PC-9 (cell line): ENCODE data around the gene MSANTD2. TPM values are rescaled to one million over a fixed set of nuclear protein-coding genes. Genes with fewer than 3 reads are reported as not detected.

Source experiments
- BruUV-seq: library from RNA; stranded (reverse); fragments of 400-500 nt; replicated peaks from 2 replicates; lab custom pipeline; 2021; lab: Mats Ljungman, UMichigan
- CTCF ChIA-PET: fragments of 300-600 bp; sonication (Branson Sonifier 250); formaldehyde crosslinking; loops from one replicate; lab custom pipeline; 2022; ENCODE audit warnings: antibody characterized with exemption; lab: Charles Lee
- POLR2A ChIA-PET: fragments of 300-600 bp; sonication (Branson Sonifier 250); formaldehyde crosslinking; loops from one replicate; lab custom pipeline; 2022; ENCODE audit warnings: antibody characterized with exemption; ENCODE audit not compliant: unreplicated experiment; lab: Charles Lee
- DNase-seq, 2 experiments: peaks; one replicate each; pipeline versions ENCODE4 v3.0.0 to v3.0.0-alpha.2; 2015 to 2022; ENCODE audit warnings: mixed read lengths in 1 of 2
- H2AFZ ChIP-seq: fragments of 200-600 bp; sonication (generic); 2 replicates; pipeline ENCODE4 v1.8.1; 2017; ENCODE audit warnings: antibody characterized with exemption
- H3F3A ChIP-seq: fragments of 200-600 bp; sonication (generic); 2 replicates; pipeline ENCODE4 v1.8.1; 2017; ENCODE audit warnings: antibody characterized with exemption, mild to moderate bottlenecking, low read depth; ENCODE audit not compliant: insufficient read depth
- H3K27ac ChIP-seq: fragments of 200-600 bp; sonication (generic); 2 replicates; pipeline ENCODE4 v1.6.1; 2016; ENCODE audit warnings: mixed run types
- H3K27me3 ChIP-seq: fragments of 200-600 bp; sonication (generic); 2 replicates; pipeline ENCODE4 v1.6.1; 2016; ENCODE audit warnings: low read depth, mixed run types; ENCODE audit not compliant: insufficient read depth
- H3K36me3 ChIP-seq: fragments of 200-600 bp; sonication (generic); 2 replicates; pipeline ENCODE4 v1.6.1; 2016; ENCODE audit warnings: low read depth, mixed run types
- H3K4me1 ChIP-seq: fragments of 200-600 bp; sonication (generic); replicated peaks from 2 replicates; pipeline ENCODE4 v1.6.1; 2016; ENCODE audit warnings: mixed run types; ENCODE audit not compliant: insufficient read depth
- H3K4me2 ChIP-seq: fragments of 200-600 bp; sonication (generic); 2 replicates; pipeline ENCODE4 v1.6.1; 2017; ENCODE audit warnings: mixed run types
- H3K4me3 ChIP-seq: fragments of 200-600 bp; sonication (generic); 2 replicates; pipeline ENCODE4 v1.6.1; 2016; ENCODE audit warnings: mixed run types
- H3K79me2 ChIP-seq: fragments of 200-600 bp; sonication (generic); 2 replicates; pipeline ENCODE4 v1.6.1; 2017; ENCODE audit warnings: low read depth, mixed run types
- H3K9me2 ChIP-seq: fragments of 200-600 bp; sonication (generic); 2 replicates; pipeline ENCODE4 v1.8.1; 2017; ENCODE audit warnings: mild to moderate bottlenecking; ENCODE audit not compliant: insufficient read depth
- H3K9me3 ChIP-seq: fragments of 200-600 bp; sonication (generic); 2 replicates; pipeline ENCODE4 v1.8.1; 2016; ENCODE audit warnings: low read depth; ENCODE audit not compliant: insufficient read depth
- H4K20me1 ChIP-seq: fragments of 200-600 bp; sonication (generic); 2 replicates; pipeline ENCODE4 v1.8.1; 2017; ENCODE audit not compliant: insufficient read depth
- EZH2 ChIP-seq: fragments of 200-600 bp; sonication (generic); IDR thresholded peaks from 2 replicates; pipeline ENCODE4 v1.8.0; 2017; ENCODE audit warnings: antibody characterized with exemption, low read depth
- intact Hi-C: fragments of 100-400 bp; cut with micrococcal nuclease; formaldehyde crosslinking; loops from one replicate; pipeline ENCODE4 v1.10.0; 2022; ENCODE audit not compliant: unreplicated experiment
- total RNA-seq: library from RNA; stranded (reverse); gene quantifications from 2 replicates; pipeline ENCODE4 v1.2.3, GENCODE V29; 2021
- TF ChIP-seq, protein P1 (sequence below): fragments of 200-600 bp; sonication (generic); conservative IDR thresholded peaks from 2 replicates; pipeline ENCODE4 v1.6.1; 2017; ENCODE audit warnings: mixed run types, antibody characterized with exemption, mild to moderate bottlenecking, moderate library complexity

The MSANTD2 gene
- total RNA-seq, 1 experiment from 2014 or later, result 16.9 TPM

DNA sequence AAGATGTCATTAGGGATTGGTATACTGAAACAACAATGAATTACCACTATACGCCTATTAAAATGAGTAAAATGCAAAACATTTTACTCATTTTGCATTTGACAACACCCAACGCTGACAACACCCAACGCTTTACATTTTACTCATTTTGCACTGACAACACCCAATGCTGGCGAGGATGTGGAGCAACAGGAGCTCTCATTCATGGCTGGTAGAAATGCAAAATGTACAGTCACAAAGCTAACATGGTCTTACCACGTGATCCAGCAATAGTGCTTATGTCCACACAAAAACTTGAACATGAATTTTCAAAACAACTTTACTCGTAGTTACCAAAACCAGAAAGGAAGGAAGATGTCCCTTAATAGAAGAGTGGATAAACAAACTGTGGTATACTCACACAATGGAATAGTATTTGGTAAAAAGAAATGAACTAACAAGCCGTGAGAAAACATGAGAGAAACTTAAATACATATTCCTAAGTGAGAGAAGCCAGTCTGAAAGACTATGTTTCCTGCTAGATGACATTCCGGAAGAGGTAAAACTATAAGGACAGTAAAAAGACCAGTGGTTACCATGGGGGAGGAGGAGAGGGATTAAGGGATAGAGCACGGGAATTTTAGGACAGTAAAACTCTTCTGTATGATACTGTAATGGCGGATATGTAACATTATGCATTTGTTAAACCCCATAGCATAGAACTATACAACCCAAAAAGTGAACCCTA is 11.4 kb upstream of the MSANTD2 start:
- BruUV-seq, result no TSS peak
- ChIA-PET CTCF (no interaction called here), POLR2A (no interaction called here)
- Histone ChIP-seq H3K27ac (no peak overlapping the region), H3K9me2 (no peaks in the 10 kb centered on the region; the same call in 1 of the 2 replicates), H3K27me3 (no peaks in the 10 kb centered on the region), H3K9me3 (no peaks in the 10 kb centered on the region), H3K79me2 (no peaks in the 10 kb centered on the region), H3K4me3 (no peak overlapping the region), H3K4me1 (peaks cover 37% of the 10 kb centered on the region), H4K20me1 (no peaks in the 10 kb centered on the region), H3F3A (peaks cover 17% of the 10 kb centered on the region), H3K36me3 (no peaks in the 10 kb centered on the region), H3K4me2 (no peak overlapping the region), H2AFZ (no peak overlapping the region)
- TF ChIP-seq, protein P1, sequence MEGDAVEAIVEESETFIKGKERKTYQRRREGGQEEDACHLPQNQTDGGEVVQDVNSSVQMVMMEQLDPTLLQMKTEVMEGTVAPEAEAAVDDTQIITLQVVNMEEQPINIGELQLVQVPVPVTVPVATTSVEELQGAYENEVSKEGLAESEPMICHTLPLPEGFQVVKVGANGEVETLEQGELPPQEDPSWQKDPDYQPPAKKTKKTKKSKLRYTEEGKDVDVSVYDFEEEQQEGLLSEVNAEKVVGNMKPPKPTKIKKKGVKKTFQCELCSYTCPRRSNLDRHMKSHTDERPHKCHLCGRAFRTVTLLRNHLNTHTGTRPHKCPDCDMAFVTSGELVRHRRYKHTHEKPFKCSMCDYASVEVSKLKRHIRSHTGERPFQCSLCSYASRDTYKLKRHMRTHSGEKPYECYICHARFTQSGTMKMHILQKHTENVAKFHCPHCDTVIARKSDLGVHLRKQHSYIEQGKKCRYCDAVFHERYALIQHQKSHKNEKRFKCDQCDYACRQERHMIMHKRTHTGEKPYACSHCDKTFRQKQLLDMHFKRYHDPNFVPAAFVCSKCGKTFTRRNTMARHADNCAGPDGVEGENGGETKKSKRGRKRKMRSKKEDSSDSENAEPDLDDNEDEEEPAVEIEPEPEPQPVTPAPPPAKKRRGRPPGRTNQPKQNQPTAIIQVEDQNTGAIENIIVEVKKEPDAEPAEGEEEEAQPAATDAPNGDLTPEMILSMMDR, result no peak
- TF ChIP-seq EZH2, result no peak
- no peak for DNase-seq
- intact Hi-C loops, result no loop called here

DNA sequence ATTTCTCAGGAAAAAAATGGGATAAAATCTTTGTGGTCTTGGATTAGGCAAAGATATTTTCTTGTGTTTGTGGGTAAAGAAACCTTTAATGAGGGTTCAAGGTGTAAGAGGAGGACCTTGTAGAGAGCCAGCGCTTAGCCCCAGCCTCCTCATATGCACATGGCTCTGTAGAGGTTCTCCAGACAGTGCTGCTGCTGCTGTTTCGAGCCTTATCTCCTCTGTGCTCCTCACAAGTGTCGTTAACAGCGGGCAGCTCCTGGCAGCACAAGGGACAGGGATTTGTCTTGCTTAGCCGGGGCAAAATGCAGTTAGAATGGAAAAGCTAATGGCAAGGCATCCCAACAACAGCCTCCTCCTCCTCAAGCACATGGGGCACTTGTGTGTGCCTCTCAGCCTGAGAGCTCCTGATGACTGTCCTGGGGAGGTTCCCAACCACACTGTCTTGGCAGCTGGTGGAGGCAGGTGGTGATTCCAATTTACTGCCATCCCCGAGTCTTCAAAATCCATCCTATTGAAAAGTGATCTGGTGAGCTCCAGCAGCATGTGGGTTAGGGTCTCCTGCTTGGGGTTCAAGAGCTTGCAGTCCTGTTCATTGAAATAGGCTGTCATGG is 7.6 kb upstream of the MSANTD2 start:
- Histone ChIP-seq H3K27ac (no peak overlapping the region), H3K36me3 (no peaks in the 10 kb centered on the region), H3K4me3 (no peak overlapping the region), H3K9me3 (no peaks in the 10 kb centered on the region), H3K4me2 (no peak overlapping the region), H3K27me3 (no peaks in the 10 kb centered on the region), H3K79me2 (no peaks in the 10 kb centered on the region), H3F3A (peaks cover 8% of the 10 kb centered on the region; the same call in 1 of the 2 replicates), H3K4me1 (peaks cover 12% of the 10 kb centered on the region), H4K20me1 (no peaks in the 10 kb centered on the region), H2AFZ (no peak overlapping the region), H3K9me2 (no peaks in the 10 kb centered on the region)
- no peak for DNase-seq
- ChIA-PET CTCF (no interaction called here), POLR2A (no interaction called here)
- intact Hi-C loops, result no loop called here
- no TSS peak for BruUV-seq
- TF ChIP-seq EZH2, result no peak
- TF ChIP-seq, protein P1, result no peak

DNA sequence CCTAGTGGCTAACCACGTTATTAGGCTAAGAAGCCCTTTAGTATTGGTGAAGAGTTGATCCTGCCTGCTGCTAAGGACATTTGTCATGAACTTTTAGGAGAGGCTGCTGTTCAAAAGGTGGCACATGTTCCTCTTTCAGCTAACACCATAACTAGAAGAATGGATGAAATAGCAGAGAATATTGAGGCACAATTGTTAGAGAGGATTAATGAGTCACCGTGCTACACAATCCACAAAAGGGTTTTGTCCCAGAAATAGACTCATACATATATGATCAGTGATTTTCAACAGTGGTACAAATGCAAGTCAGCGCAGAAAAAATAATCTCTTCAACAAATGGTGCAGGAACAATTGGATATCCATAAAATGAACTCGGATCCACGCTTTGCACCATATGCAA is 7.0 kb upstream of the MSANTD2 start:
- H3K4me2 ChIP-seq, result no peak overlapping the region
- H3K27ac ChIP-seq, result no peak overlapping the region
- CTCF ChIA-PET, result no interaction called here
- H3K36me3 ChIP-seq, result no peaks in the 10 kb centered on the region
- POLR2A ChIA-PET, result no interaction called here
- no peaks in the 10 kb centered on the region for H3K9me3 ChIP-seq
- H2AFZ ChIP-seq, result no peak overlapping the region
- no peak for DNase-seq
- no TSS peak for BruUV-seq
- peaks cover 6% of the 10 kb centered on the region for H3K4me1 ChIP-seq
- no peaks in the 10 kb centered on the region for H4K20me1 ChIP-seq
- intact Hi-C loops, result no loop called here
- H3K79me2 ChIP-seq, result no peaks in the 10 kb centered on the region
- no peak overlapping the region for H3K4me3 ChIP-seq
- peaks cover 3% of the 10 kb centered on the region; the same call in 1 of the 2 replicates for H3F3A ChIP-seq
- no peaks in the 10 kb centered on the region for H3K9me2 ChIP-seq
- TF ChIP-seq, protein P1, result no peak
- no peaks in the 10 kb centered on the region for H3K27me3 ChIP-seq
